ENCODE data around the gene SEC31B.

DNA sequence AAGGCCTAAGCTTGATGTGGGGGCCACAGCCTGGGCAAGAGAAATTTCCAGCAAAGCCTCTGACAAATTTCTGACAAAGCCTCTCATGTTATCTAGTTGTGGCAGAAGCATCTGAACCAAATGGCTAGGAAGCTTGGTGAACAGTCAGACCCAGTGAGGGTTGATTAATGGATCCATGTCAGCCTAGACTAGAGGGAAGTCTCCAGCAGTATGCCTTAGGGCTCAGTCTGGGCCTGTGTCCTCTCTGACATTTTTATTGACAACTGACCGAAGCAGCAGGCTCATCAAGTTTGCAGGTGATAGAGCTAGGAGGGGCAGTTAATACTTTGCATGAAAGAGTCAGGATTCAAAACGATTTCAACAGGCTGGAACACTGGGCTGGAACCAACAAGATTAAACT lies 41.3 kb upstream of the SEC31B start:
- TF ChIP-seq POLR2AphosphoS5 (IDR thresholded peaks at IDR 0.05) (no peak), CTCF (IDR thresholded peaks at IDR 0.05) (no peak), EP300 (IDR thresholded peaks at IDR 0.05) (no peak), POLR2A (IDR thresholded peaks at IDR 0.05) (no peak)

Data from suprapubic skin (tissue), 4 donors.